MCF 10A (cell line): ENCODE measurements around the gene JCAD. TPM values are rescaled to one million over a fixed set of nuclear protein-coding genes. Genes with fewer than 3 reads are reported as not detected.

ENCODE experiments used
- BruUV-seq: library from RNA; stranded (reverse); fragments of 400-500 nt; replicated peaks from 2 replicates; lab custom pipeline; 2021; lab: Mats Ljungman, UMichigan
- CTCF ChIA-PET: fragments of 300-600 bp; sonication (Branson Sonifier 250); formaldehyde crosslinking; extraction: SDS; loops from one replicate; lab custom pipeline; 2021; ENCODE audit warnings: antibody characterized with exemption, inconsistent platforms; lab: Yijun Ruan, JAX
- POLR2A ChIA-PET: fragments of 300-600, 350-650 bp; sonication (Branson Sonifier 250); formaldehyde crosslinking; extraction: SDS; loops from one replicate; lab custom pipeline; 2020; ENCODE audit warnings: antibody characterized with exemption, inconsistent platforms; lab: Yijun Ruan, JAX
- DNase-seq: peaks from one replicate; pipeline ENCODE4 v3.0.0-alpha.2; 2018; ENCODE audit not compliant: unreplicated experiment
- H3K27ac Mint-ChIP-seq: one replicate; pipeline ENCODE4 v1.8.0; 2022; ENCODE audit warnings: mild to moderate bottlenecking, low read depth, mixed read lengths; ENCODE audit not compliant: unreplicated experiment
- H3K27me3 Mint-ChIP-seq: one replicate; pipeline ENCODE4 v1.8.0; 2022; ENCODE audit warnings: mixed read lengths; ENCODE audit not compliant: insufficient read depth, unreplicated experiment
- H3K36me3 Mint-ChIP-seq: one replicate; pipeline ENCODE4 v1.8.0; 2022; ENCODE audit warnings: mild to moderate bottlenecking, moderate library complexity, mixed read lengths; ENCODE audit not compliant: insufficient read depth, unreplicated experiment
- H3K4me1 Mint-ChIP-seq: one replicate; pipeline ENCODE4 v1.8.0; 2022; ENCODE audit warnings: mixed read lengths; ENCODE audit not compliant: insufficient read depth, unreplicated experiment
- H3K4me3 Mint-ChIP-seq: one replicate; pipeline ENCODE4 v1.8.0; 2022; ENCODE audit warnings: mild to moderate bottlenecking, moderate library complexity, mixed read lengths; ENCODE audit not compliant: unreplicated experiment
- H3K9me3 Mint-ChIP-seq: one replicate; pipeline ENCODE4 v1.8.0; 2022; ENCODE audit warnings: mixed read lengths; ENCODE audit not compliant: unreplicated experiment
- CTCF ChIP-seq: fragments of 200-600 bp; IDR thresholded peaks from one replicate; pipeline ENCODE4 v1.8.0; 2022; ENCODE audit warnings: antibody characterized with exemption, mild to moderate bottlenecking; ENCODE audit not compliant: unreplicated experiment
- intact Hi-C: fragments of 100-400 bp; cut with micrococcal nuclease; formaldehyde crosslinking; loops from 2 replicates; pipeline ENCODE4 v1.14.1; 2022
- total RNA-seq: library from RNA; stranded (reverse); gene quantifications from 2 replicates; pipeline ENCODE4 v1.2.3, GENCODE V29; 2022

Gene JCAD
- total RNA-seq, 1 experiment from 2014 or later = 0.26 TPM

- no peak overlapping the region for H3K4me3 Mint-ChIP-seq
- intact Hi-C loops = loop anchor here (1.0 to 2.0 kb wide), 4 partner anchors 51 to 593 kb away; no protein-coding TSS in a partner anchor
- H3K4me1 Mint-ChIP-seq = peaks cover 41% of the 10 kb centered on the region
- ChIA-PET CTCF (interaction anchor here (0.6 to 5.7 kb wide), 32 partner anchors 9 to 636 kb away, joined by 3 to 25 read pairs (median 3); no protein-coding TSS in a partner anchor), POLR2A (interaction anchor here (1.0 to 1.9 kb wide), 4 partner anchors 20 to 51 kb away, joined by 4 to 8 read pairs (median 5); no protein-coding TSS in a partner anchor)
- H3K27me3 Mint-ChIP-seq = no peaks in the 10 kb centered on the region
- no peaks in the 10 kb centered on the region for H3K9me3 Mint-ChIP-seq
- H3K36me3 Mint-ChIP-seq = no peaks in the 10 kb centered on the region
- no TSS peak for BruUV-seq
- peak; percentile 96 for TF ChIP-seq CTCF
- DNase-seq = peak; percentile 90
- H3K27ac Mint-ChIP-seq = no peak overlapping the region
Observed at GRCh38 chr10:29998142-29998808, 61.1 kb downstream of the JCAD start.

GRCh38 chr10:29994811-29995210 is 64.6 kb downstream of the JCAD start:
- Mint-ChIP-seq H3K4me3 (no peak overlapping the region), H3K27me3 (no peaks in the 10 kb centered on the region), H3K27ac (peak overlapping the region; percentile 84), H3K9me3 (no peaks in the 10 kb centered on the region), H3K36me3 (no peaks in the 10 kb centered on the region), H3K4me1 (peaks cover 20% of the 10 kb centered on the region)
- ChIA-PET POLR2A (interaction anchor here (0.7 kb wide), 1 partner anchor 47 kb away, joined by 4 read pairs; no protein-coding TSS in a partner anchor), CTCF (no interaction called here)
- intact Hi-C loops = no loop called here
- DNase-seq = peak; percentile 17
- TF ChIP-seq CTCF = no peak
- BruUV-seq = no TSS peak

- intact Hi-C loops = no loop called here
- ChIA-PET POLR2A (no interaction called here), CTCF (interaction anchor here (0.6 kb wide), 1 partner anchor 273 kb away, joined by 4 read pairs; no protein-coding TSS in a partner anchor)
- Mint-ChIP-seq H3K4me1 (peaks cover 19% of the 10 kb centered on the region), H3K9me3 (no peaks in the 10 kb centered on the region), H3K36me3 (no peaks in the 10 kb centered on the region), H3K27ac (peak overlapping the region; percentile 16), H3K4me3 (no peak overlapping the region), H3K27me3 (no peaks in the 10 kb centered on the region)
- no peak for TF ChIP-seq CTCF
- DNase-seq = no peak
- no TSS peak for BruUV-seq
Observed at GRCh38 chr10:29993319-29993915, 66.0 kb downstream of the JCAD start.

- POLR2A ChIA-PET = no interaction called here
- Mint-ChIP-seq H3K27ac (peak overlapping the region; percentile 16), H3K9me3 (no peaks in the 10 kb centered on the region), H3K4me1 (peaks cover 14% of the 10 kb centered on the region), H3K27me3 (no peaks in the 10 kb centered on the region), H3K36me3 (no peaks in the 10 kb centered on the region), H3K4me3 (no peak overlapping the region)
- no peak for TF ChIP-seq CTCF
- CTCF ChIA-PET = no interaction called here
- no TSS peak for BruUV-seq
- intact Hi-C loops = no loop called here
- DNase-seq = no peak
Observed at GRCh38 chr10:29992914-29993313, 66.5 kb downstream of the JCAD start.
